Vagina (tissue), 2 donors: ENCODE measurements around the gene PODXL.

Experiments
- CTCF ChIP-seq, 3 experiments: fragments of 450-650 bp in 2 of 3; fragments of 200-600 bp in 1 of 3; sonication (generic) in 1 of 3; IDR thresholded peaks; one replicate each; pipeline ENCODE4 v1.5.1; 2017 to 2019; ENCODE audit warnings: antibody characterized with exemption in 3 of 3, mild to moderate bottlenecking in 2 of 3, moderate library complexity in 2 of 3
- POLR2A ChIP-seq, 2 donors: fragments of 450-650 bp; IDR thresholded peaks; one replicate each; pipeline ENCODE4 v1.6.1; 2017; ENCODE audit warnings: antibody characterized with exemption in 2 of 2, mild to moderate bottlenecking in 2 of 2, moderate library complexity in 2 of 2

DNA sequence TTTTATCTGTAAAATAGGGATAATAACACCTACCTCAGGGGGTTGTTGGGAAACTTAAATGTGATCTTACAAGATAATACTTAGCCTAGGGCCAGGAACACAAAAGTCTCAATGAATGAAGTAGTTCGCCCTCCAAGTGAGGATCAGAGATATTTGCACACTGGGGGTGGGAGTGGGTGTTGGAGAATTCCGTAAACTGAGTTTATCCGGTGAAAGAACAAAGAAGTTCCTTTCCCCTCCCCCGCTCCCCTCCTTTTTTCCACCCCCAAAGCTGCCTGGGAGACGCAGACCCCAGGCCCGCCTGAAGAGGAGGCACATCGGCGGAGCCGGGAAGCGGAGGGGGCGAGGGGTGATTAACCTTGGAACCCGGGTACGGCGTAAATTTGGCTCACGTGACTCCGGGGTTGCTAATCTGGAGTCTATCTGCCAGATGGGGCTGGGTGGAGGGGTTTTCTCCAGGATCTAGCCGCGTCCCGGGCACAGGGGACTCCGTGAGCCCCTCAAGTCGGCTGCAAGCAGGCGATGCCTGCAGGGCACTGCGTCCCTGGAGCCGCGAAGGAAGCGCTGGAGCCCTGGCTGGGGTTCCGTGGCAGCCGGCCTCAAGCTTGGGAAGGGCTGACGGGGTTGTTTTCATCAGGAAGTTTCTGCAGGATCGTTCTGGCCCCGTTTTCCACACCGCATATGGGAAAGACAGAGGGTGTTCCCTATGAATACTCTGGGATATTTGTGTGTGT lies 1.4 kb upstream of the PODXL start:
- TF ChIP-seq CTCF (IDR thresholded peaks at IDR 0.05): no peak
- TF ChIP-seq POLR2A (IDR thresholded peaks at IDR 0.05): no peak
